ENCODE data around the gene KCNF1. TPM values are rescaled to one million over a fixed set of nuclear protein-coding genes. Genes with fewer than 3 reads are reported as not detected.
A peak's percentile ranks its signal among the peaks of the same experiment; 100 is the strongest.

Gene KCNF1
- total and polyA plus RNA-seq, 2 donors from 2014 or later, result 0.63 to 0.67 TPM

DNA sequence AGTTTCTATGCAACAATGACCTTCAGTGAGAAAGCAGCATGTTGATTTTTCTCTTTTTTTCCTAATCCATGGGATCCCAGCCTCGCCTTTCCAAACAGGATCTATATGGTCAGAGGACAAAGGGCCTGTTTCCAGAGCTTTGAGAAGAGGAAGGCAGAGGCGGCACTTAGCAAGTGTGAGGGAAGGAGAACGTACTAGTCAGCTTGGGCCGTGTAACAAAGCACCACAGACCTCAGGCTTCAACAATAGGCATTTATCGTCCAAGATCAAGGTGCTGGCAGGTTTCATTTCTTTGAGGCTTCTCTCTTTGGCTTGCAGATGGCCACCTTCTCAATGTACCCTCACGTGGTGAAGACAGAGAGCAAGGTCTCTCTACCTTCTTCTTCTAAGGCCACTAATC lies 7.3 kb upstream of the KCNF1 start:
- Histone ChIP-seq H3K4me1 (ENCODE audit: control insufficient read depth in 2 of 3, insufficient read depth in 2 of 3, low read depth in 1 of 3, low read length in 3 of 3) (no peaks in the 10 kb centered on the region), H3K27ac (ENCODE audit: low read depth in 2 of 2, low read length in 2 of 2) (no peak overlapping the region), H3K27me3 (ENCODE audit: control insufficient read depth, insufficient read depth, low read length) (no peaks in the 10 kb centered on the region), H3K4me3 (ENCODE audit: low read length in 3 of 3) (no peak overlapping the region), H3K9ac (ENCODE audit: low read length in 3 of 3) (no peak overlapping the region), H3K9me3 (ENCODE audit: control insufficient read depth in 2 of 3, insufficient read depth in 1 of 3, low read length in 3 of 3) (no peaks in the 10 kb centered on the region), H3K36me3 (ENCODE audit: control insufficient read depth in 2 of 3, insufficient read depth in 3 of 3, low read length in 3 of 3) (no peaks in the 10 kb centered on the region)
- intact Hi-C loops (cut with DNase I), result no loop called here
- DNase-seq (no peak), FAIRE-seq (no peak)
- TF ChIP-seq, protein P1, sequence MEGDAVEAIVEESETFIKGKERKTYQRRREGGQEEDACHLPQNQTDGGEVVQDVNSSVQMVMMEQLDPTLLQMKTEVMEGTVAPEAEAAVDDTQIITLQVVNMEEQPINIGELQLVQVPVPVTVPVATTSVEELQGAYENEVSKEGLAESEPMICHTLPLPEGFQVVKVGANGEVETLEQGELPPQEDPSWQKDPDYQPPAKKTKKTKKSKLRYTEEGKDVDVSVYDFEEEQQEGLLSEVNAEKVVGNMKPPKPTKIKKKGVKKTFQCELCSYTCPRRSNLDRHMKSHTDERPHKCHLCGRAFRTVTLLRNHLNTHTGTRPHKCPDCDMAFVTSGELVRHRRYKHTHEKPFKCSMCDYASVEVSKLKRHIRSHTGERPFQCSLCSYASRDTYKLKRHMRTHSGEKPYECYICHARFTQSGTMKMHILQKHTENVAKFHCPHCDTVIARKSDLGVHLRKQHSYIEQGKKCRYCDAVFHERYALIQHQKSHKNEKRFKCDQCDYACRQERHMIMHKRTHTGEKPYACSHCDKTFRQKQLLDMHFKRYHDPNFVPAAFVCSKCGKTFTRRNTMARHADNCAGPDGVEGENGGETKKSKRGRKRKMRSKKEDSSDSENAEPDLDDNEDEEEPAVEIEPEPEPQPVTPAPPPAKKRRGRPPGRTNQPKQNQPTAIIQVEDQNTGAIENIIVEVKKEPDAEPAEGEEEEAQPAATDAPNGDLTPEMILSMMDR (IDR thresholded peaks at IDR 0.05; ENCODE audit: borderline replicate concordance, extremely low read depth, insufficient read depth), result no peak

DNA sequence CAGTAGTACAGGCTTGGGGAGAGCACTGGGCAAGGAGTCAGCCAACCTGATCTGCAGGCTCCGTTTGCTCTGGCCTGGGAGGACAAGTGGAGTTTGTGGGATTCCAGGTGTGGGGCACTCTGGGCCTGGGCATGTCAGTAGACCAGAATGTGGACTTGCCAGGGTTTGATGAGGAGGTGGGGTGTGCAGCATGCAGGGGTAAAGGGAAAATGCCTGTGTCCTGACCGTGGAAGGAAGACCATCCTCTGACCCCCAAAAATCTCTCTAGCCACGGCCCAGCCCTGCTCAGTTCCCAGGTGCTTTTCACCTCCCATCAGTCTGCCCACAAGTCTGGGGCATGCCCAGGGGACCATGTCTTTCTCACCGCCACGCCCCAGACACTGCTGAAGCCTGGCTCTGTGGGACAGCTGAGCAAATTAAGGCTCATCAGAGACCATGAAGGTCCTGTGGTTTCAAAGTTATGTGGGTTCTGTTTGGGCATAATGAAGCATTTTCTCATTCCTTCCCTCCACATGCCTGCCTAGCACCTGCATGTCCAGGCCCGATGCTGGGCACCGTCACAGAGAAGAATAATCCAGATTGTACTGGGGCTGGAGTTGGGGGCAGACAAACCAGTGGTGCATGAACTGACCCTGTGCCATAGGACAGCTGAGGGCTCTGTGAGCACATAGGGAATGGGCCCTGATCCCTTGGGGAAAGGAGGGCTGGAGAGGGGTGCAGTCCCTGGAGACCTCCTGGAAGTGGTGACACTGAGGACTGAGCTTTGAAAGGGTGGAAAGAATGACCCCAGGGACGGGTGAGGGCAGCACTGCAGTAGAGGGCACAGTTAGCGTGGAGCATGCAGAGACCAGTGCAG lies 6.5 kb upstream of the KCNF1 start:
- FAIRE-seq (no peak), DNase-seq (peak in 1 of 5 donors; percentile 6)

DNA sequence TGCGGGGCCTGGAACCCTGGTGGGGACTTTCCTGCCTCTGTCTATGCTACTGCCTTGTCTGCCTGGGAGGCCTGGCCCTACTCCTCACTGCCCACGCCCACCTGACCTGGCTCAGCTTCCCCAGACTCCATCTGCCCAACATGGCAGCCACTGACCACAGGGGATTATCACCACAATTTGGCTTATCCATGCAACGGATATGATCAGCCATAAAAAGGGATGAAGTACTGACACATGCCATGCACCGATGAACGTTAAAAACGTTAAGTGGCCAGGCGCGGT lies 5.9 kb upstream of the KCNF1 start:
- Histone ChIP-seq H3K9ac (ENCODE audit: low read length in 3 of 3) (no peak overlapping the region), H3K27ac (ENCODE audit: low read depth in 2 of 2, low read length in 2 of 2) (no peak overlapping the region), H3K36me3 (ENCODE audit: control insufficient read depth in 2 of 3, insufficient read depth in 3 of 3, low read length in 3 of 3) (no peaks in the 10 kb centered on the region), H3K9me3 (ENCODE audit: control insufficient read depth in 2 of 3, insufficient read depth in 1 of 3, low read length in 3 of 3) (no peaks in the 10 kb centered on the region), H3K4me1 (ENCODE audit: control insufficient read depth in 2 of 3, insufficient read depth in 2 of 3, low read depth in 1 of 3, low read length in 3 of 3) (no peaks in the 10 kb centered on the region), H3K27me3 (ENCODE audit: control insufficient read depth, insufficient read depth, low read length) (peaks cover under 1% of the 10 kb centered on the region), H3K4me3 (ENCODE audit: low read length in 3 of 3) (no peak overlapping the region)
- DNase-seq (no peak), FAIRE-seq (no peak)
- intact Hi-C loops (cut with DNase I), result no loop called here
- TF ChIP-seq, protein P1 (IDR thresholded peaks at IDR 0.05; ENCODE audit: borderline replicate concordance, extremely low read depth, insufficient read depth), result no peak

More for the DNA sequence above, 6.5 kb upstream of the KCNF1 start:
- H3K4me1 ChIP-seq (ENCODE audit: control insufficient read depth in 2 of 3, insufficient read depth in 2 of 3, low read depth in 1 of 3, low read length in 3 of 3), result no peaks in the 10 kb centered on the region
- TF ChIP-seq, protein P1 (IDR thresholded peaks at IDR 0.05; ENCODE audit: borderline replicate concordance, extremely low read depth, insufficient read depth), result no peak
- no peak overlapping the region for H3K27ac ChIP-seq (ENCODE audit: low read depth in 2 of 2, low read length in 2 of 2)
- no peaks in the 10 kb centered on the region for H3K36me3 ChIP-seq (ENCODE audit: control insufficient read depth in 2 of 3, insufficient read depth in 3 of 3, low read length in 3 of 3)
- H3K9ac ChIP-seq (ENCODE audit: low read length in 3 of 3), result no peak overlapping the region
- H3K4me3 ChIP-seq (ENCODE audit: low read length in 3 of 3), result no peak overlapping the region
- no peaks in the 10 kb centered on the region for H3K27me3 ChIP-seq (ENCODE audit: control insufficient read depth, insufficient read depth, low read length)
- intact Hi-C loops (cut with DNase I), result no loop called here
- H3K9me3 ChIP-seq (ENCODE audit: control insufficient read depth in 2 of 3, insufficient read depth in 1 of 3, low read length in 3 of 3), result no peaks in the 10 kb centered on the region

All from kidney (tissue), 14 donors.